Esophagus squamous epithelium (tissue), 5 donors: ENCODE results near the gene RREB1. TPM values are rescaled to one million over a fixed set of nuclear protein-coding genes. Genes with fewer than 3 reads are reported as not detected.

Source experiments
- DNase-seq: peaks from one replicate; lab custom pipeline; 2025; lab: John Stamatoyannopoulos, UW
- H3K27ac ChIP-seq, 4 donors: fragments of 200-600 bp; sonication (generic); one replicate each; pipeline ENCODE4 v1.5.1; 2016 to 2019; ENCODE audit warnings: mild to moderate bottlenecking in 1 of 4
- H3K27me3 ChIP-seq, 4 donors: fragments of 200-600 bp; sonication (generic); 1 replicate in 3 of 4; 2 replicates in 1 of 4; pipeline versions ENCODE4 v1.5.1 to v1.6.0; 2017 to 2021; ENCODE audit warnings: antibody characterized with exemption in 1 of 4
- H3K36me3 ChIP-seq, 3 donors: fragments of 200-600 bp; sonication (generic); one replicate each; pipeline ENCODE4 v1.5.1; 2016 to 2019
- H3K4me1 ChIP-seq, 3 donors: fragments of 200-600 bp; sonication (generic); one replicate each; pipeline ENCODE4 v1.5.1; 2017 to 2019
- H3K4me3 ChIP-seq, 4 donors: fragments of 200-600 bp; sonication (generic); 1 replicate in 3 of 4; 2 replicates in 1 of 4; pipeline ENCODE4 v1.5.1; 2016 to 2019; ENCODE audit warnings: mild to moderate bottlenecking in 2 of 4, moderate library complexity in 1 of 4
- H3K9me3 ChIP-seq, 3 donors: fragments of 200-600 bp; sonication (generic); one replicate each; pipeline ENCODE4 v1.5.1; 2016 to 2019
- POLR2A ChIP-seq, 4 donors: fragments of 450-650 bp; IDR thresholded peaks; one replicate each; pipeline ENCODE4 v1.6.1; 2017; ENCODE audit warnings: antibody characterized with exemption in 4 of 4, mild to moderate bottlenecking in 4 of 4, moderate library complexity in 3 of 4
- WGBS, 2 donors: methylation state at CpG; one replicate each; pipeline ENCODE4 v1.1.5; 2018; 5-methylcytosine and 5-hydroxymethylcytosine counted together
- intact Hi-C: fragments of 100-400 bp; cut with DNase I; formaldehyde crosslinking; loops from one replicate; pipeline ENCODE4 v1.15.0; 2022
- total RNA-seq, 4 donors: library from RNA; depleted of rRNA; stranded (reverse); fragments of >200 nt; gene quantifications; one replicate each; pipeline ENCODE4 v1.1.0, GENCODE V29; 2016
- TF ChIP-seq, protein P1 (sequence below), 6 experiments: fragments of 450-650 bp in 4 of 6; fragments of 200-600 bp in 2 of 6; sonication (generic) in 2 of 6; IDR thresholded peaks; one replicate each; pipeline ENCODE4 v1.5.1; 2016 to 2019; ENCODE audit warnings: antibody characterized with exemption in 6 of 6, mild to moderate bottlenecking in 4 of 6, moderate library complexity in 4 of 6
- donor health status: DM: yes; HTN: yes; CAD: no.

RREB1 gene
- total RNA-seq, 4 donors from 2014 or later = 41.7 to 79.6 (median 57.5) TPM

- intact Hi-C loops = no loop called here
- H3K36me3 ChIP-seq = peaks cover 23 to 96% (median 26%) of the 10 kb centered on the region in 3 donors
- no peaks in the 10 kb centered on the region for H3K27me3 ChIP-seq
- TF ChIP-seq, protein P1, sequence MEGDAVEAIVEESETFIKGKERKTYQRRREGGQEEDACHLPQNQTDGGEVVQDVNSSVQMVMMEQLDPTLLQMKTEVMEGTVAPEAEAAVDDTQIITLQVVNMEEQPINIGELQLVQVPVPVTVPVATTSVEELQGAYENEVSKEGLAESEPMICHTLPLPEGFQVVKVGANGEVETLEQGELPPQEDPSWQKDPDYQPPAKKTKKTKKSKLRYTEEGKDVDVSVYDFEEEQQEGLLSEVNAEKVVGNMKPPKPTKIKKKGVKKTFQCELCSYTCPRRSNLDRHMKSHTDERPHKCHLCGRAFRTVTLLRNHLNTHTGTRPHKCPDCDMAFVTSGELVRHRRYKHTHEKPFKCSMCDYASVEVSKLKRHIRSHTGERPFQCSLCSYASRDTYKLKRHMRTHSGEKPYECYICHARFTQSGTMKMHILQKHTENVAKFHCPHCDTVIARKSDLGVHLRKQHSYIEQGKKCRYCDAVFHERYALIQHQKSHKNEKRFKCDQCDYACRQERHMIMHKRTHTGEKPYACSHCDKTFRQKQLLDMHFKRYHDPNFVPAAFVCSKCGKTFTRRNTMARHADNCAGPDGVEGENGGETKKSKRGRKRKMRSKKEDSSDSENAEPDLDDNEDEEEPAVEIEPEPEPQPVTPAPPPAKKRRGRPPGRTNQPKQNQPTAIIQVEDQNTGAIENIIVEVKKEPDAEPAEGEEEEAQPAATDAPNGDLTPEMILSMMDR (IDR thresholded peaks at IDR 0.05) = no peak
- no peak for TF ChIP-seq POLR2A (IDR thresholded peaks at IDR 0.05)
- 52 to 77% methylated on average over 9 of the region's 9 CpGs for WGBS, 2 donors
- H3K4me3 ChIP-seq = no peak overlapping the region
- no peak for DNase-seq
- peak overlapping the region in 1 of 4 donors; percentile 44 for H3K27ac ChIP-seq
- no peaks in the 10 kb centered on the region for H3K9me3 ChIP-seq
- H3K4me1 ChIP-seq = peaks cover 4 to 19% (median 12%) of the 10 kb centered on the region in 3 donors
Measured at GRCh38 chr6:7224731-7225130, 117.0 kb downstream of the RREB1 start.

DNA sequence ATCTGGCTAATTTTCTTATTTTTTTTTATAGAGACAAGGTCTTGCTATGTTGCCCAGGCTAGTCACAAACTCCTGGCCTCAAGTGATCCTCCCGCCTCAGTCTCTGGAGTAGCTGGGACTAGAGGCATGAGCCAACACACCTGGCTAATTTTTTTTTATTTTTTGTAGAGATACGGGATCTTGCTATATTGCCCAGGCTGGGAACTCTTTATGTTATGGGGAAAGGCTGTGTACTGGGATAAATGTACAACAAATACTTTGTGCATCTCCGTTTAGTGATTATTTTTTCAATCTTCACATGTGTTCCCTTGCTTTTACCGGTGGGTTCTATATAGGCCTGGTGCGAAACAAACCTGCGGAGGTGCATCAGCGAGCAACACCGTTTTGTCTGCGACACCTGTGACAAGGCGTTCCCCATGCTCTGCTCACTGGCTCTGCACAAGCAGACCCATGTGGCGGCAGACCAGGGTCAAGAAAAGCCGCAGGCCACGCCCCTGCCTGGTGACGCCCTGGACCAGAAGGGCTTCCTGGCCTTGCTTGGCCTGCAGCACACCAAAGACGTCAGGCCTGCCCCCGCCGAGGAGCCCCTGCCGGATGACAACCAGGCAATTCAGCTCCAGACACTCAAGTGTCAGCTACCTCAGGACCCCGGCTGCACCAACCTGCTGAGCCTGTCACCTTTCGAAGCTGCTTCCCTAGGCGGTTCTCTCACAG is 121.1 kb downstream of the RREB1 start:
- Histone ChIP-seq H3K36me3 (peaks cover 45 to 97% (median 51%) of the 10 kb centered on the region in 3 donors), H3K9me3 (no peaks in the 10 kb centered on the region), H3K4me1 (peaks cover 0 to 17% (median 8%) of the 10 kb centered on the region in 3 donors), H3K27ac (no peak overlapping the region), H3K4me3 (no peak overlapping the region), H3K27me3 (no peaks in the 10 kb centered on the region)
- DNase-seq = no peak
- TF ChIP-seq, protein P1 (IDR thresholded peaks at IDR 0.05) = no peak
- no peak for TF ChIP-seq POLR2A (IDR thresholded peaks at IDR 0.05)
- WGBS, 2 donors = 88 to 95% methylated on average over 11 to 13 of the region's 21 CpGs
- intact Hi-C loops = no loop called here

GRCh38 chr6:7229376-7230326 is 121.9 kb downstream of the RREB1 start:
- Histone ChIP-seq H3K36me3 (peaks cover 44 to 97% (median 51%) of the 10 kb centered on the region in 3 donors), H3K4me3 (no peak overlapping the region), H3K27me3 (no peaks in the 10 kb centered on the region), H3K9me3 (no peaks in the 10 kb centered on the region), H3K27ac (no peak overlapping the region), H3K4me1 (peaks cover 0 to 24% (median 9%) of the 10 kb centered on the region in 3 donors)
- 67 to 93% methylated on average over 5 to 23 of the region's 62 CpGs for WGBS, 2 donors
- TF ChIP-seq, protein P1 (IDR thresholded peaks at IDR 0.05) = no peak
- TF ChIP-seq POLR2A (IDR thresholded peaks at IDR 0.05) = no peak
- no peak for DNase-seq
- intact Hi-C loops = no loop called here

DNA sequence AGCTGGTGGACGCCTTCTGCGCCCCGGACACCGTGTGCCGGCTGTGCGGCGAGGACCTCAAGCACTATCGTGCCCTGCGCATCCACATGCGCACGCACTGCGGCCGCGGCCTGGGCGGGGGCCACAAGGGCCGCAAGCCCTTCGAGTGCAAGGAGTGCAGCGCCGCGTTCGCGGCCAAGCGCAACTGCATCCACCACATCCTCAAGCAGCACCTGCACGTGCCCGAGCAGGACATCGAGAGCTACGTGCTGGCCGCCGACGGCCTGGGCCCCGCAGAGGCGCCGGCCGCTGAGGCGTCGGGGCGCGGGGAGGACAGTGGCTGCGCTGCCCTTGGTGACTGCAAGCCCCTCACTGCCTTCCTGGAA is 122.5 kb downstream of the RREB1 start:
- 100% methylated on average over 3 of the region's 39 CpGs; no CpG with 5 or more reads in 1 of the 2 donors for WGBS, 2 donors
- no peak for DNase-seq
- Histone ChIP-seq H3K4me3 (no peak overlapping the region), H3K27ac (no peak overlapping the region), H3K36me3 (peaks cover 38 to 97% (median 51%) of the 10 kb centered on the region in 3 donors), H3K4me1 (peaks cover 0 to 30% (median 16%) of the 10 kb centered on the region in 3 donors), H3K9me3 (no peaks in the 10 kb centered on the region), H3K27me3 (no peaks in the 10 kb centered on the region)
- intact Hi-C loops = no loop called here
- TF ChIP-seq, protein P1 (IDR thresholded peaks at IDR 0.05) = no peak
